ENCODE results near the gene SYNE1.
"Not testable (repeated sequence)": the region's sequence is repeated elsewhere in the genome, so short reads cannot be mapped to it uniquely, and the experiment has no call there.

Gene SYNE1

GRCh38 chr6:152514120-152514519 is 123.0 kb downstream of the SYNE1 start:
- not testable (repeated sequence) for H3K27ac ChIP-seq (ENCODE audit: low read depth, low read length); H3K27me3 ChIP-seq (ENCODE audit: control insufficient read depth, insufficient read depth, low read length); H3K9me3 ChIP-seq (ENCODE audit: control insufficient read depth, insufficient read depth, low read depth, low read length); H3K4me3 ChIP-seq (ENCODE audit: low read depth, low read length); H3K4me1 ChIP-seq (ENCODE audit: control insufficient read depth, insufficient read depth, low read length); H3K36me3 ChIP-seq (ENCODE audit: control insufficient read depth, insufficient read depth, low read length); H3K9ac ChIP-seq (ENCODE audit: low read length)

DNA sequence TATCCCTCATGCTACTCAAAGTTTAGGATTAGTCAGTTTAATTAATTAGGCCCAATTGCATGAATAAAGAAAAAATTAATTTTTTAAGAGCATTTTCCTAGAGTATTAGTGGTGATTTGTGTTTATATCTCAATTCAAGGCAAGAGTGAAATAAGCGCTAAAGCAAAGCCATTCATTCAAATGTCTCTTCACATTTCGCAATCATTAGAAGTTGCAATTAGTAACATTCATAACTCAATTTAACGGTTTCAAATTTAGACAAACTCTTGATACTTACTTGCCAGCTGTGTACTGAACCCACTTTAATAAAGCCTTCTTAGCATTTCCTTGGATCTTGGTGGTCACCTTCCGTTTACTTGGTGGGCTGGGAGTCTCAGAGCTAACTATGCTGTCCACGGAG is 127.2 kb downstream of the SYNE1 start:
- Histone ChIP-seq H3K36me3 (ENCODE audit: control insufficient read depth, insufficient read depth, low read length) (no peaks in the 10 kb centered on the region), H3K27ac (ENCODE audit: low read depth, low read length) (no peak overlapping the region), H3K9ac (ENCODE audit: low read length) (no peak overlapping the region), H3K27me3 (ENCODE audit: control insufficient read depth, insufficient read depth, low read length) (no peaks in the 10 kb centered on the region), H3K9me3 (ENCODE audit: control insufficient read depth, insufficient read depth, low read depth, low read length) (no peaks in the 10 kb centered on the region), H3K4me3 (ENCODE audit: low read depth, low read length) (no peak overlapping the region), H3K4me1 (ENCODE audit: control insufficient read depth, insufficient read depth, low read length) (no peaks in the 10 kb centered on the region)

DNA sequence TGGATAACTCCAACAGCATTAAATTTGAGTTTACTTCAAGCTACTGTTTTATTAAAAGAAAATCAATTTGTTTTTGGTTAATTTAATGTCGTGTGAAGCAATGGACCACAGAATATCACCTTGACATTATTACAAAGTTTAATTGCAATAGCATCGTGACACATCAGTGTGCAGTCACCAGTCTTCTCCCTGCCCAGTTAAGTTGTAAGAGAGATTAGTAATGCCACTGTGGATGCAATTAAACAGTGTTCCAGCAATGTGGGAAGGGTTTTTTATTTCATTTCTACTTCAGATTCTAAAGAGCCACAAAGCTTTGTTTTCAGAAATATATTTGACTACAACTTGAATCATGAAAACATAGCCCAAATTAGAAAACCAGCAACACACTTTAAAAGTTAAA is 128.7 kb downstream of the SYNE1 start:
- Histone ChIP-seq H3K4me1 (ENCODE audit: control insufficient read depth, insufficient read depth, low read length) (no peaks in the 10 kb centered on the region), H3K27me3 (ENCODE audit: control insufficient read depth, insufficient read depth, low read length) (no peaks in the 10 kb centered on the region), H3K27ac (ENCODE audit: low read depth, low read length) (no peak overlapping the region), H3K36me3 (ENCODE audit: control insufficient read depth, insufficient read depth, low read length) (no peaks in the 10 kb centered on the region), H3K9ac (ENCODE audit: low read length) (no peak overlapping the region), H3K9me3 (ENCODE audit: control insufficient read depth, insufficient read depth, low read depth, low read length) (no peaks in the 10 kb centered on the region), H3K4me3 (ENCODE audit: low read depth, low read length) (no peak overlapping the region)

DNA sequence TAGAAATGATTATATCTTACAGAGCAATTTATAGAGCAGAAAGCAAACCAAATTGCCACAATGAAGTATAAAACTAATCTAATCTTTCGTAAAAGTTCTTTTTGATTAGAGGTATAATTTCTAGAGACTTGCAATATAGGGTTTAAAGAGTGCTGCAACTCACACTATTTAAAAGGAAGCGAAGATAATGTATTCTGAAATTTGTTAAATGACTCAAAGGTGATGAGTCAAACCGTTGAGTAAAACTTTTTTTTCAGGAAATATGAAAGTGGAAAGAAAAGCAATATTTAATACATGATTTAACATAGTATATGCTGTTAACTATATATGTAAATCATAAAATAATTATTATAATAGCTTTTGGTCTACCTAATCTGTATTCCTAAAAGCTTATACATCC is 133.6 kb downstream of the SYNE1 start:
- no peak overlapping the region for H3K27ac ChIP-seq (ENCODE audit: low read depth, low read length)
- H3K9me3 ChIP-seq (ENCODE audit: control insufficient read depth, insufficient read depth, low read depth, low read length) = no peaks in the 10 kb centered on the region
- no peaks in the 10 kb centered on the region for H3K36me3 ChIP-seq (ENCODE audit: control insufficient read depth, insufficient read depth, low read length)
- H3K4me3 ChIP-seq (ENCODE audit: low read depth, low read length) = no peak overlapping the region
- H3K9ac ChIP-seq (ENCODE audit: low read length) = no peak overlapping the region
- H3K4me1 ChIP-seq (ENCODE audit: control insufficient read depth, insufficient read depth, low read length) = no peaks in the 10 kb centered on the region
- no peaks in the 10 kb centered on the region for H3K27me3 ChIP-seq (ENCODE audit: control insufficient read depth, insufficient read depth, low read length)

GRCh38 chr6:152502421-152503188 is 134.6 kb downstream of the SYNE1 start:
- Histone ChIP-seq H3K9ac (ENCODE audit: low read length) (no peak overlapping the region), H3K27me3 (ENCODE audit: control insufficient read depth, insufficient read depth, low read length) (no peaks in the 10 kb centered on the region), H3K4me3 (ENCODE audit: low read depth, low read length) (no peak overlapping the region), H3K9me3 (ENCODE audit: control insufficient read depth, insufficient read depth, low read depth, low read length) (no peaks in the 10 kb centered on the region), H3K27ac (ENCODE audit: low read depth, low read length) (no peak overlapping the region), H3K4me1 (ENCODE audit: control insufficient read depth, insufficient read depth, low read length) (no peaks in the 10 kb centered on the region), H3K36me3 (ENCODE audit: control insufficient read depth, insufficient read depth, low read length) (no peaks in the 10 kb centered on the region)

- Histone ChIP-seq H3K9me3 (ENCODE audit: control insufficient read depth, insufficient read depth, low read depth, low read length) (no peaks in the 10 kb centered on the region), H3K27ac (ENCODE audit: low read depth, low read length) (no peak overlapping the region), H3K27me3 (ENCODE audit: control insufficient read depth, insufficient read depth, low read length) (no peaks in the 10 kb centered on the region), H3K4me3 (ENCODE audit: low read depth, low read length) (no peak overlapping the region), H3K9ac (ENCODE audit: low read length) (no peak overlapping the region), H3K4me1 (ENCODE audit: control insufficient read depth, insufficient read depth, low read length) (no peaks in the 10 kb centered on the region), H3K36me3 (ENCODE audit: control insufficient read depth, insufficient read depth, low read length) (no peaks in the 10 kb centered on the region)
Measured at GRCh38 chr6:152499931-152500330, 137.2 kb downstream of the SYNE1 start.

- Histone ChIP-seq H3K36me3 (ENCODE audit: control insufficient read depth, insufficient read depth, low read length) (no peaks in the 10 kb centered on the region), H3K27ac (ENCODE audit: low read depth, low read length) (no peak overlapping the region), H3K4me3 (ENCODE audit: low read depth, low read length) (no peak overlapping the region), H3K27me3 (ENCODE audit: control insufficient read depth, insufficient read depth, low read length) (no peaks in the 10 kb centered on the region), H3K4me1 (ENCODE audit: control insufficient read depth, insufficient read depth, low read length) (no peaks in the 10 kb centered on the region; the same call in 1 of the 2 replicates), H3K9me3 (ENCODE audit: control insufficient read depth, insufficient read depth, low read depth, low read length) (no peaks in the 10 kb centered on the region), H3K9ac (ENCODE audit: low read length) (no peak overlapping the region)
Measured at GRCh38 chr6:152496731-152497130, 140.4 kb downstream of the SYNE1 start.

DNA sequence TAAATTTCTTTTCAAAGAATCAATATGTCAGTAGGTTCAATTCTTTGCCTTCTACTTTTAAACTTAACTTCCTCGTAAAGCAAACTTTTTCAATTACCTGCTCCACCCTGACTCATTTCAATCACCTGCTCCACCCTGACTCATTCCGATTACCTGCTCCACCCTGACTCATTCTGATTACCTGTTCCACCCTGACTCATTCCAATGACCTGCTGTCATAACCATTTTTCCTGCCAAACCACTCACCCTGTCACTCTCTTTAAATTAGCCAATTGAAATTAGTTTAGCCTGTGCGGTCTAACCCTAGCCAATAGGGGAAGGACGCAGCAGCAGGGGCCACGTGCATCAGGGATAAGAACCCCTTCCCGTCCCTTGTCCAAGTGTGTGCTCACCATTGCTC is 141.7 kb downstream of the SYNE1 start:
- not testable (repeated sequence) for H3K4me3 ChIP-seq (ENCODE audit: low read depth, low read length); H3K4me1 ChIP-seq (ENCODE audit: control insufficient read depth, insufficient read depth, low read length); H3K9ac ChIP-seq (ENCODE audit: low read length)

GRCh38 chr6:152492281-152492680 is 144.9 kb downstream of the SYNE1 start:
- H3K27ac ChIP-seq (ENCODE audit: low read depth, low read length); H3K4me1 ChIP-seq (ENCODE audit: control insufficient read depth, insufficient read depth, low read length); H3K9ac ChIP-seq (ENCODE audit: low read length); H3K9me3 ChIP-seq (ENCODE audit: control insufficient read depth, insufficient read depth, low read depth, low read length); H3K27me3 ChIP-seq (ENCODE audit: control insufficient read depth, insufficient read depth, low read length); H3K36me3 ChIP-seq (ENCODE audit: control insufficient read depth, insufficient read depth, low read length); H3K4me3 ChIP-seq (ENCODE audit: low read depth, low read length): not testable (repeated sequence)

More for the DNA sequence above, 141.7 kb downstream of the SYNE1 start:
- not testable (repeated sequence) for H3K27ac ChIP-seq (ENCODE audit: low read depth, low read length); H3K27me3 ChIP-seq (ENCODE audit: control insufficient read depth, insufficient read depth, low read length); H3K36me3 ChIP-seq (ENCODE audit: control insufficient read depth, insufficient read depth, low read length); H3K9me3 ChIP-seq (ENCODE audit: control insufficient read depth, insufficient read depth, low read depth, low read length)

GRCh38 chr6:152491501-152491900 is 145.7 kb downstream of the SYNE1 start:
- not testable (repeated sequence) for H3K27ac ChIP-seq (ENCODE audit: low read depth, low read length); H3K27me3 ChIP-seq (ENCODE audit: control insufficient read depth, insufficient read depth, low read length); H3K4me3 ChIP-seq (ENCODE audit: low read depth, low read length); H3K9ac ChIP-seq (ENCODE audit: low read length); H3K36me3 ChIP-seq (ENCODE audit: control insufficient read depth, insufficient read depth, low read length); H3K4me1 ChIP-seq (ENCODE audit: control insufficient read depth, insufficient read depth, low read length); H3K9me3 ChIP-seq (ENCODE audit: control insufficient read depth, insufficient read depth, low read depth, low read length)

DNA sequence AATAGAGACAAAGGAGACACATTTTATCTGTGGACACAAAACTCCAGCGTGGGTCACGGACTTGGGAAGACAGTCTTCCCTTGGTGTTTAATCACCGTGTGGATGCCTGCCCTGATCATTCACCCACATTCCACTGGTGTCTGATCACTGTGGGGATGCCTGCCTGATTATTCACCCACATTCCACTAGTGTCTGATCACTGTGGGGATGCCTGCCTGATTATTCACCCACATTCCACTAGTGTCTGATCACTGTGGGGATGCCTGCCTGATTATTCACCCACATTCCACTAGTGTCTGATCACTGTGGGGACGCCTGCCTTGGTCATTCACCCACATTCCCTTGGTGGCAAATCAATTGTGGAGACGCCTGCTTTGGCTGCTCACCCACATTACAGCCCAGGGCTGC is 146.2 kb downstream of the SYNE1 start:
- H3K27me3 ChIP-seq (ENCODE audit: control insufficient read depth, insufficient read depth, low read length); H3K36me3 ChIP-seq (ENCODE audit: control insufficient read depth, insufficient read depth, low read length); H3K4me3 ChIP-seq (ENCODE audit: low read depth, low read length); H3K4me1 ChIP-seq (ENCODE audit: control insufficient read depth, insufficient read depth, low read length); H3K9me3 ChIP-seq (ENCODE audit: control insufficient read depth, insufficient read depth, low read depth, low read length); H3K9ac ChIP-seq (ENCODE audit: low read length): not testable (repeated sequence)
- H3K27ac ChIP-seq (ENCODE audit: low read depth, low read length) = peak overlapping the region; percentile 51; the same call in 1 of the 2 replicates

DNA sequence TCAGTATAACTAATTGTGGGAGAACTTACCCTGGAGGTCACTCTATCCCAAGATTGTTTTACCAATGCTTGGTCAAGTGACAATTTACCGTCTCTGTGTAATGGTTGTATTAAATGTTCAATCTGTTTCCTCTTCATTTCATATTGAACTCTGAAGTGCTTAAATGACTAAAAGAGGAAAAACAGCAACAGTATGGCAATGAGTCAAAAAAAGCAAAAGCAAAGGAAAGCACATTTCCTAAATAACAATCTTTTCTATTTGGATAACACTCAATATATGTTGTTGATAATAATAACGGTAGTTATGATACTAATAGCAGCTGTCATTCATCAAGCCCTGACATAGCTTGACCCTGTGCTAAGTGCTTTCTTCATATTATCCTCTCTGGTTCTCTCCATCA is 152.4 kb downstream of the SYNE1 start:
- Histone ChIP-seq H3K27ac (ENCODE audit: low read depth, low read length) (no peak overlapping the region), H3K9ac (ENCODE audit: low read length) (no peak overlapping the region), H3K9me3 (ENCODE audit: control insufficient read depth, insufficient read depth, low read depth, low read length) (no peaks in the 10 kb centered on the region), H3K4me1 (ENCODE audit: control insufficient read depth, insufficient read depth, low read length) (no peaks in the 10 kb centered on the region), H3K27me3 (ENCODE audit: control insufficient read depth, insufficient read depth, low read length) (no peaks in the 10 kb centered on the region), H3K4me3 (ENCODE audit: low read depth, low read length) (no peak overlapping the region), H3K36me3 (ENCODE audit: control insufficient read depth, insufficient read depth, low read length) (no peaks in the 10 kb centered on the region)

Measured in HUES6 (cell line).